HEK293 (cell line): ENCODE results near the gene NPRL2.

ENCODE experiments used
- CTCF ChIA-PET: fragments of 350-600 bp; formaldehyde crosslinking; extraction: SDS; loops from one replicate; lab custom pipeline; 2021; ENCODE audit warnings: antibody characterized with exemption; lab: Yijun Ruan, JAX
- POLR2A ChIA-PET: fragments of 300-600 bp; formaldehyde crosslinking; extraction: SDS; loops from one replicate; lab custom pipeline; 2020; ENCODE audit warnings: antibody characterized with exemption, inconsistent platforms; lab: Yijun Ruan, JAX
- H3K27ac ChIP-seq: fragments of 200-500 bp; sonication (Bioruptor generic); 2 replicates; pipeline ENCODE4 v1.5.1; 2014; ENCODE audit warnings: low read depth, low read length, control low read depth, inconsistent platforms; ENCODE audit errors: extremely low read depth
- H3K36me3 ChIP-seq, 2 experiments: fragments of 200-500 bp in 1 of 2; sonication (Bioruptor generic) in 1 of 2; 1 replicate in 1 of 2; 2 replicates in 1 of 2; pipeline ENCODE4 v1.5.1; 2014 to 2017; ENCODE audit warnings: inconsistent platforms in 2 of 2, low read length in 2 of 2; ENCODE audit not compliant: control insufficient read depth in 2 of 2, insufficient read depth in 1 of 2
- H3K4me1 ChIP-seq: fragments of 200-500 bp; sonication (Bioruptor generic); 2 replicates; pipeline ENCODE4 v1.5.1; 2014; ENCODE audit warnings: mild to moderate bottlenecking, low read length, inconsistent platforms; ENCODE audit not compliant: control insufficient read depth, insufficient read depth
- H3K4me3 ChIP-seq: 2 replicates; pipeline ENCODE4 v1.5.1; 2011; ENCODE audit warnings: low read depth, mild to moderate bottlenecking, control low read depth, low read length, moderate library complexity
- H3K9me3 ChIP-seq: fragments of 200-500 bp; sonication (Bioruptor generic); 2 replicates; pipeline ENCODE4 v1.5.1; 2014; ENCODE audit warnings: low read depth, low read length, inconsistent platforms; ENCODE audit not compliant: control insufficient read depth, insufficient read depth
- GLIS1 ChIP-seq: fragments of 450-650 bp; formaldehyde crosslinking; IDR thresholded peaks from 2 replicates; pipeline ENCODE4 v1.5.1; 2016; ENCODE audit warnings: missing biosample characterization, missing genetic modification characterization
- KLF8 ChIP-seq: fragments of 450-650 bp; formaldehyde crosslinking; IDR thresholded peaks from 2 replicates; pipeline ENCODE4 v1.5.1; 2016; ENCODE audit warnings: missing biosample characterization, missing genetic modification characterization
- KLF9 ChIP-seq: fragments of 450-650 bp; formaldehyde crosslinking; IDR thresholded peaks from 2 replicates; pipeline ENCODE4 v1.5.1; 2016; ENCODE audit warnings: missing biosample characterization, missing genetic modification characterization, low read depth
- PRDM1 ChIP-seq: fragments of 450-650 bp; formaldehyde crosslinking; IDR thresholded peaks from 2 replicates; pipeline ENCODE4; 2016; ENCODE audit warnings: missing biosample characterization, missing genetic modification characterization
- SCRT2 ChIP-seq: fragments of 450-650 bp; formaldehyde crosslinking; IDR thresholded peaks from 2 replicates; pipeline ENCODE4 v1.5.1; 2016; ENCODE audit warnings: missing biosample characterization, missing genetic modification characterization
- TCF7L2 ChIP-seq: IDR thresholded peaks from 2 replicates; pipeline ENCODE4 v1.6.1; 2011; ENCODE audit warnings: low read depth, mild to moderate bottlenecking, inconsistent platforms, low read length, moderate library complexity, borderline replicate concordance
- ZBTB26 ChIP-seq: fragments of 450-650 bp; formaldehyde crosslinking; optimal IDR thresholded peaks from 2 replicates; pipeline ENCODE3; 2016; ENCODE audit warnings: missing biosample characterization, mild to moderate bottlenecking, missing genetic modification characterization
- ZNF138 ChIP-seq: fragments of 450-650 bp; formaldehyde crosslinking; IDR thresholded peaks from 2 replicates; pipeline ENCODE4 v1.5.1; 2016; ENCODE audit warnings: missing biosample characterization, missing genetic modification characterization, borderline replicate concordance
- ZNF16 ChIP-seq: fragments of 450-650 bp; formaldehyde crosslinking; IDR thresholded peaks from 2 replicates; pipeline ENCODE4 v1.5.1; 2016; ENCODE audit warnings: low read depth, missing biosample characterization, missing genetic modification characterization
- ZNF23 ChIP-seq: fragments of 450-650 bp; formaldehyde crosslinking; IDR thresholded peaks from 2 replicates; pipeline ENCODE4 v1.5.1; 2016; ENCODE audit warnings: missing biosample characterization, missing genetic modification characterization, borderline replicate concordance
- ZNF341 ChIP-seq: fragments of 450-650 bp; formaldehyde crosslinking; IDR thresholded peaks from 2 replicates; pipeline ENCODE4; 2016; ENCODE audit warnings: low read depth, missing biosample characterization, missing genetic modification characterization
- ZNF558 ChIP-seq: fragments of 450-650 bp; formaldehyde crosslinking; IDR thresholded peaks from 2 replicates; pipeline ENCODE4 v1.5.1; 2016; ENCODE audit warnings: missing biosample characterization, missing genetic modification characterization
- ZNF560 ChIP-seq: fragments of 450-650 bp; formaldehyde crosslinking; IDR thresholded peaks from 2 replicates; pipeline ENCODE4 v1.5.1; 2017; ENCODE audit warnings: missing biosample characterization, missing genetic modification characterization, borderline replicate concordance
- ZNF677 ChIP-seq: fragments of 450-650 bp; IDR thresholded peaks from 2 replicates; pipeline ENCODE4 v1.5.0; 2018; ENCODE audit warnings: missing biosample characterization, mild to moderate bottlenecking, missing genetic modification characterization, moderate library complexity
- ZNF837 ChIP-seq: fragments of 450-650 bp; formaldehyde crosslinking; IDR thresholded peaks from 2 replicates; pipeline ENCODE4 v1.5.1; 2016; ENCODE audit warnings: missing biosample characterization, missing genetic modification characterization
- ZXDB ChIP-seq: fragments of 450-650 bp; formaldehyde crosslinking; IDR thresholded peaks from 2 replicates; pipeline ENCODE4 v1.5.1; 2016; ENCODE audit warnings: missing biosample characterization, missing genetic modification characterization
- TF ChIP-seq, protein P1 (sequence below): fragments of 450-650 bp; formaldehyde crosslinking; IDR thresholded peaks from 2 replicates; pipeline ENCODE4 v1.5.1; 2017; ENCODE audit warnings: missing biosample characterization, missing genetic modification characterization
- TF ChIP-seq, protein P2 (sequence below): fragments of 450-650 bp; formaldehyde crosslinking; IDR thresholded peaks from 2 replicates; pipeline ENCODE4 v1.5.1; 2016; ENCODE audit warnings: missing biosample characterization, missing genetic modification characterization

NPRL2 gene

GRCh38 chr3:50320853-50321335 lies 29.7 kb downstream of the NPRL2 start (continued):
- TF ChIP-seq, protein P1, sequence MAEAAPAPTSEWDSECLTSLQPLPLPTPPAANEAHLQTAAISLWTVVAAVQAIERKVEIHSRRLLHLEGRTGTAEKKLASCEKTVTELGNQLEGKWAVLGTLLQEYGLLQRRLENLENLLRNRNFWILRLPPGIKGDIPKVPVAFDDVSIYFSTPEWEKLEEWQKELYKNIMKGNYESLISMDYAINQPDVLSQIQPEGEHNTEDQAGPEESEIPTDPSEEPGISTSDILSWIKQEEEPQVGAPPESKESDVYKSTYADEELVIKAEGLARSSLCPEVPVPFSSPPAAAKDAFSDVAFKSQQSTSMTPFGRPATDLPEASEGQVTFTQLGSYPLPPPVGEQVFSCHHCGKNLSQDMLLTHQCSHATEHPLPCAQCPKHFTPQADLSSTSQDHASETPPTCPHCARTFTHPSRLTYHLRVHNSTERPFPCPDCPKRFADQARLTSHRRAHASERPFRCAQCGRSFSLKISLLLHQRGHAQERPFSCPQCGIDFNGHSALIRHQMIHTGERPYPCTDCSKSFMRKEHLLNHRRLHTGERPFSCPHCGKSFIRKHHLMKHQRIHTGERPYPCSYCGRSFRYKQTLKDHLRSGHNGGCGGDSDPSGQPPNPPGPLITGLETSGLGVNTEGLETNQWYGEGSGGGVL (tag by site-specific recombination): peak; percentile 22; the same call in 1 of the 2 replicates
- TF ChIP-seq KLF9 (tag by site-specific recombination) (peak; percentile 74), TCF7L2 (no peak), KLF8 (tag by site-specific recombination) (peak; percentile 75; the same call in 1 of the 2 replicates), ZNF16 (tag by site-specific recombination) (no peak), ZXDB (peak; percentile 8; the same call in 1 of the 2 replicates), ZBTB26 (tag by site-specific recombination) (peak; percentile 72), ZNF23 (no peak), ZNF341 (tag by site-specific recombination) (peak; percentile 76), ZNF560 (tag by site-specific recombination) (peak; percentile 82; the same call in 1 of the 2 replicates), SCRT2 (tag by site-specific recombination) (no peak), ZNF558 (tag by site-specific recombination) (no peak), GLIS1 (tag by site-specific recombination) (peak; percentile 88)
- TF ChIP-seq, protein P2, sequence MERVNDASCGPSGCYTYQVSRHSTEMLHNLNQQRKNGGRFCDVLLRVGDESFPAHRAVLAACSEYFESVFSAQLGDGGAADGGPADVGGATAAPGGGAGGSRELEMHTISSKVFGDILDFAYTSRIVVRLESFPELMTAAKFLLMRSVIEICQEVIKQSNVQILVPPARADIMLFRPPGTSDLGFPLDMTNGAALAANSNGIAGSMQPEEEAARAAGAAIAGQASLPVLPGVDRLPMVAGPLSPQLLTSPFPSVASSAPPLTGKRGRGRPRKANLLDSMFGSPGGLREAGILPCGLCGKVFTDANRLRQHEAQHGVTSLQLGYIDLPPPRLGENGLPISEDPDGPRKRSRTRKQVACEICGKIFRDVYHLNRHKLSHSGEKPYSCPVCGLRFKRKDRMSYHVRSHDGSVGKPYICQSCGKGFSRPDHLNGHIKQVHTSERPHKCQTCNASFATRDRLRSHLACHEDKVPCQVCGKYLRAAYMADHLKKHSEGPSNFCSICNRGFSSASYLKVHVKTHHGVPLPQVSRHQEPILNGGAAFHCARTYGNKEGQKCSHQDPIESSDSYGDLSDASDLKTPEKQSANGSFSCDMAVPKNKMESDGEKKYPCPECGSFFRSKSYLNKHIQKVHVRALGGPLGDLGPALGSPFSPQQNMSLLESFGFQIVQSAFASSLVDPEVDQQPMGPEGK: peak; percentile 46

DNA sequence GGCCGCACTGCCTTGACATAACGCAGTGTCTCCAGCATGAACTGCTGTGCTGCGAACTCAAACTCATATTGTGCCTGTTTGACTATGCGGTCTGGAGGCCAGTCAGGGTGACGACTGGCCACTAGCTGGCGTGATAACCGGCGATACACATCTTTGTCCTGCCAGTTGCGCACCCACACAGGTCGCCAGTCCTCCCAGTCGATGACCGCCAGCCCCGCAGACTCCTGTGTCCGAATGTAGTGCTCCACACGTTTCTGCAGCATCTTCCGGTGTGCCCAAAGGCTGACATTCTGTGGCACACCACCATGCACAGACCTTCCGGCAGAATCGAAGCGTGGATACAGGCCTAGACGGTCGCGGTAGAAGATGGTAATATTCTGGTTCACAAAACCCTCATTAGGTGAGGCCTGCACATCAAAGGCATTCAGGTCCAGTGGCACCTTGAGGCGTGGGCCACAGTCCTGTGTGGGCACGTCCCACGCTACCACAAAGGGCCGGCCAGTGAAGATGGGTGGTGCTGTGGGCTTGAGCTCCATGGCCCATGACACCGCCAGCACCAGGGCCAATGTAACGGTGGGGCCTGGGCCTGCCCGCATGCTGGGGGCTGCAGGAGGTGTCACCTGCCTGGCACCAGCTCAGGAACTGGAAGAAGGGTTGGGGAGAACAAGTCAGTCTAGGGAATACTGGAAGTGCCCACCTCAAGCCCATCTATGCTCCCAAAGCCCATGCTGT lies 30.5 kb downstream of the NPRL2 start:
- Histone ChIP-seq H3K4me1 (peaks cover 7% of the 10 kb centered on the region; the same call in 1 of the 2 replicates), H3K27ac (no peak overlapping the region), H3K4me3 (peak overlapping the region; percentile 62), H3K36me3 (peaks cover 0 to 53% of the 10 kb centered on the region in 2 experiments; a peak in 1 of 3 replicates), H3K9me3 (no peaks in the 10 kb centered on the region)
- CTCF ChIA-PET: interaction anchor here (1.0 kb wide), 1 partner anchor 14 kb away, joined by 3 read pairs; no protein-coding TSS in a partner anchor
- TF ChIP-seq, protein P1 (tag by site-specific recombination): no peak
- TF ChIP-seq ZNF138 (tag by site-specific recombination): no peak
- TF ChIP-seq ZNF677 (tag by site-specific recombination): no peak
- TF ChIP-seq PRDM1 (tag by site-specific recombination): no peak
- no peak for TF ChIP-seq ZNF837 (tag by site-specific recombination)
- POLR2A ChIA-PET: interaction anchor here (1.4 to 3.6 kb wide), 3 partner anchors 11 to 28 kb away, joined by 3 to 17 read pairs (median 12); partner anchors contain the start of gene IFRD2
